ENCODE measurements around the gene CDC42EP4. TPM values are rescaled to one million over a fixed set of nuclear protein-coding genes. Genes with fewer than 3 reads are reported as not detected.
A peak's percentile ranks its signal among the peaks of the same experiment; 100 is the strongest.

Gene CDC42EP4
- total RNA-seq, 4 donors from 2014 or later: 33.0 to 94.6 (median 69.7) TPM

- H3K4me3 ChIP-seq (ENCODE audit: low read depth, poor library complexity, severe bottlenecking): no peak overlapping the region
- TF ChIP-seq POLR2A (IDR thresholded peaks at IDR 0.05) (no peak), CTCF (IDR thresholded peaks at IDR 0.05) (no peak)
- WGBS, 2 donors: 50 to 63% methylated on average over 17 to 19 of the region's 19 CpGs
- DNase-seq (ENCODE audit: low spot score in 2 of 2): no peak
- intact Hi-C loops (cut with DNase I; ENCODE audit: low total_unique reads): no loop called here
Observed at GRCh38 chr17:73261952-73262675, 49.7 kb downstream of the CDC42EP4 start.

- intact Hi-C loops (cut with DNase I; ENCODE audit: low total_unique reads): no loop called here
- WGBS, 2 donors: 92 to 95% methylated on average over 8 to 9 of the region's 9 CpGs
- no peak within 1 kb of the TSS for H3K4me3 ChIP-seq (ENCODE audit: low read depth, poor library complexity, severe bottlenecking)
- TF ChIP-seq POLR2A (IDR thresholded peaks at IDR 0.05): no peak
- no peak for TF ChIP-seq CTCF (IDR thresholded peaks at IDR 0.05)
- no peak for DNase-seq (ENCODE audit: low spot score in 2 of 2)
Observed at GRCh38 chr17:73261617-73261951, 50.2 kb downstream of the CDC42EP4 start, which contains the start of gene CPSF4L. TSS of gene CPSF4L (minus strand) at chr17:73261880. CDS start at chr17:73261818, 62 bp downstream.

- no peak for DNase-seq (ENCODE audit: low spot score in 2 of 2)
- intact Hi-C loops (cut with DNase I; ENCODE audit: low total_unique reads): no loop called here
- TF ChIP-seq POLR2A (IDR thresholded peaks at IDR 0.05): no peak
- TF ChIP-seq CTCF (IDR thresholded peaks at IDR 0.05): no peak
Observed at GRCh38 chr17:73257516-73257915, 54.3 kb downstream of the CDC42EP4 start.

GRCh38 chr17:73256220-73256619 lies 55.6 kb downstream of the CDC42EP4 start:
- DNase-seq (ENCODE audit: low spot score in 2 of 2): no peak
- WGBS, 2 donors: 95 to 100% methylated on average over 3 of the region's 3 CpGs
- H3K4me3 ChIP-seq (ENCODE audit: low read depth, poor library complexity, severe bottlenecking): no peak overlapping the region
- TF ChIP-seq POLR2A (IDR thresholded peaks at IDR 0.05) (no peak), CTCF (IDR thresholded peaks at IDR 0.05) (no peak)
- intact Hi-C loops (cut with DNase I; ENCODE audit: low total_unique reads): no loop called here

More at GRCh38 chr17:73257516-73257915, 54.3 kb downstream of the CDC42EP4 start:
- H3K4me3 ChIP-seq (ENCODE audit: low read depth, poor library complexity, severe bottlenecking): no peak overlapping the region
- 86 to 88% methylated on average over 5 to 6 of the region's 6 CpGs for WGBS, 2 donors

GRCh38 chr17:73255671-73256181 lies 56.1 kb downstream of the CDC42EP4 start:
- peak in 1 of 3 donors; percentile 96 for TF ChIP-seq CTCF (IDR thresholded peaks at IDR 0.05)
- TF ChIP-seq POLR2A (IDR thresholded peaks at IDR 0.05): no peak
- intact Hi-C loops (cut with DNase I; ENCODE audit: low total_unique reads): loop anchor here (1.0 kb wide), 1 partner anchor 114 kb away; no protein-coding TSS in a partner anchor
- 1 to 3% methylated on average over 8 of the region's 8 CpGs for whole genome bisulfite sequencing, 2 donors
- peak in 1 of 2 donors; percentile 88 for DNase-seq (ENCODE audit: low spot score in 2 of 2)
- H3K4me3 ChIP-seq (ENCODE audit: low read depth, poor library complexity, severe bottlenecking): no peak overlapping the region
